Measurements from ENCODE around the gene PPP1R37.

PPP1R37 gene, protein sequence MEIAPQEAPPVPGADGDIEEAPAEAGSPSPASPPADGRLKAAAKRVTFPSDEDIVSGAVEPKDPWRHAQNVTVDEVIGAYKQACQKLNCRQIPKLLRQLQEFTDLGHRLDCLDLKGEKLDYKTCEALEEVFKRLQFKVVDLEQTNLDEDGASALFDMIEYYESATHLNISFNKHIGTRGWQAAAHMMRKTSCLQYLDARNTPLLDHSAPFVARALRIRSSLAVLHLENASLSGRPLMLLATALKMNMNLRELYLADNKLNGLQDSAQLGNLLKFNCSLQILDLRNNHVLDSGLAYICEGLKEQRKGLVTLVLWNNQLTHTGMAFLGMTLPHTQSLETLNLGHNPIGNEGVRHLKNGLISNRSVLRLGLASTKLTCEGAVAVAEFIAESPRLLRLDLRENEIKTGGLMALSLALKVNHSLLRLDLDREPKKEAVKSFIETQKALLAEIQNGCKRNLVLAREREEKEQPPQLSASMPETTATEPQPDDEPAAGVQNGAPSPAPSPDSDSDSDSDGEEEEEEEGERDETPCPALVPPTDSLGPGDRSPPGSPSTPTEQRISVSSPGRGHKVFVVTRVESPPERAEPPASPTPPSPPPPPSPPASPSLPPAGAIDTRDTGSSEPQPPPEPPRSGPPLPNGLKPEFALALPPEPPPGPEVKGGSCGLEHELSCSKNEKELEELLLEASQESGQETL

DNA sequence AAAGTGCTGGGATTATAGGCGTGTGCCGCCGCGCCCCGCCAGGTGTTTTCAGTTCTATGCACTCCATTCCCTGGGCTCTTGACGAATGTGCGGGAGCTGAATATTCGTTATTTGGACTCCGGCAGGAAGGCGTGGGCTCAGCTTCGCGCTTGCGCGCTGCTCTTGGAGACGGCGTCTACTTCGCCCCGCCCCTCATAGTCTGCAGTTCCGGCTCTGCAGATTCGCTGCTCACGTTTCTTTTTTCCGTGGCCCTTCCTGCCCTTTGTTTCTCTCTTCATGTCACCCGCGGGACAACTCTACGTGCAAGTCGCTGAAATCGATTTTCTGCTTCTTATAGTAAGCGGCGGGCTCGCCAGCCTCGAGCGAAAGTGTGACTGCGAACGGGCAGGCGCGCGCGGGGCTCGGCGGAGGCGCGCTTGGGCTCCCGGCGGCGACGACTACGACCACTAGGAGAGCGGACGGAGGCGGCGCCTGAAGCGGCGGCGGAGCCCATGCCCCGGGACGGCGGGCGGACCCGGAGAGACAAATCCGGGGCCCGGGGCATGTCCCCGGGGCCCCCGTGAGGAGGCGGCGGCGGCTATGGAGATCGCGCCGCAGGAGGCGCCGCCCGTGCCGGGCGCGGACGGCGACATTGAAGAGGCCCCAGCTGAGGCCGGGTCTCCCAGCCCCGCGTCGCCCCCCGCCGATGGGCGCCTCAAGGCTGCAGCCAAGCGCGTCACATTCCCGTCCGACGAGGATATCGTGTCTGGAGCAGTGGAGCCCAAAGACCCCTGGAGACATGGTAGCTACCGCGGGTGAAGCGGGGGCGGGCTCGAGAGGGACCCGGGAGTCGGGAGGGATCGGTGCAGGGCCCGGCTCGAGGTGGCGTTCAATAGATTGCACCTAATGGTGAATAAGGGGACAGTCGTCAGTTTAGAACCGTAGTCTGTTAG lies at the start of gene PPP1R37:
TSS of gene PPP1R37 (plus strand) at position 433 of the 932 bp plus-strand sequence. CDS start at position 580, 147 bp downstream.
- DNase-seq: peak; percentile 93

DNA sequence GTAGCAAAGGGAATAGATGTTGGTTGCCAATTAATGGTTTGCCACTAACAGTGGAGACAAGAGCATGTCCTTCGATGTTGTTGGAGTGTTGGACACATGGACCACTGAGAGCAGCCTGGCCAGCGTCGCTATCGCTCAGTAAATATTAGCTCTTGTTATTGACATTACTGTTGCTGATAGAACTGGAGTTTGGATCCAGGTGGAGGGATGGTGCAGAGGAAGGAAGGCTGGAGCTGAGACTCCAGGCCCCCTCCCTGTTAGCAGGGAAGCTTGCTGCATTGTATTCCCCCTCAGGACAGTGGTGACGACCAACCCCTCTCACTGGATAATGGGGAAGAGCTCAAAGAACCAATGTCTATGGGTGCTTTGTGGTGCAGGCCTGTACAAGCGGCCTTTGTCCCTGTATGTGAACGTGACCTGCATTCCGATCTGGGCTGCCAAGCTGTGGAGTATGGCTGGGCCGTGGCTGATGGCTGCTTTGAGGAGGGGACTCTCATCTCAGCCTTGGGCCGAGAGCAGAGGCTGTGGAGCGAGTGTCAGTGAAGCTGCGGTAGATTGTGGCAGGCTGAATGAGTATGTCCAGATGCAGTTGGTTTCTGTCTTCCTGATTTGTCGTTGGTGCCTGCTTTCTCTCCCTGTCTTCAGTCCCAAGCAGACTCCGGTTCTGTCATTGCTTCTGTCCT lies 47.2 kb upstream of the PPP1R37 start:
- DNase-seq: no peak

DNA sequence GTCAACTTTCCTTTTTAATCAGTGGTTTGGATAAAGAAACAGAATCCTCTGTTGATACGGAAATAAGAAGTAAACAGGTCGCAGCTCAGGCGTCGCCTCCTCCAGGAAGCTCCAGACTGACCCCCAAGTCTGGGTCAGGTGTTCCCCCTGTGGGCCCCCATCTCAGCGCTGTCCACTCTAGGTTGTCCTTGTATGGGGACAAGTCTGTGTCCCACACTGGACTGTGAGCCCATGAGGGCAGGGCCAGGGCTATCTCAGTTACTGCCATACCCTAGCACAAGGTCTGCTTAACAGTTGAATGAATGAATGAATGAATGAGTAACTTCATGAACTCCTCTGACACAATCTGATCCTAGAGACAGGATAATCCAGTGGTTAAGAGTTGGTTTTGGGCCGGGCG lies 46.6 kb upstream of the PPP1R37 start:
- no peak for DNase-seq

DNA sequence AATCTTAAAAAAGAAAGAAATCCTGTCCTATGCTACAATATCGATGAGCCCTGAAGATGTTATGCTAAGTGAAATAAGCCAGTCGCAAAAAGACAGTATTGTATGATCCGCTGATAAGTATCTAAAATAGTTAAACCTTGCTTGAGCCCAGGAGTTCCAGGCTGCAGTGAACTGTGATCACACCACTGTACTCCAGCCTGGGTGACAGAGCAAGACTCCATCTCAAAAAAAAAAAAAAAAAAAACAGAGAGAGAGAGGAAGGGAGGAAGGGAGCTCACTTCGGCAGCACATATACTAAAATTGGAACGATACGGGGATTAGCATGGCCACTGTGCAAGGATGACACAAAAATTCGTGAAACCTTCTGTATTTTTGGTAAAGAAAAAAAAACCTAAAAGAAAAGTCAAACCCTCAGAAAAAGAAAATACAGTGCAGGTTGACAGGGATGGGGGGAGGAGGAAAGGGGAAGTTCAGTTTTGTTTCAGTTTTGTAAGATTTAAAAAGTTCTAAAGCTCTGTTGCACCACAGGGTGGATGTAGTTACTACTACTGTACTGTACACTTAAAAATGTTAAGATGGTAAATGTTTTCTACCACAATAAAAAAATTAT lies 45.7 kb upstream of the PPP1R37 start:
- DNase-seq: no peak

DNA sequence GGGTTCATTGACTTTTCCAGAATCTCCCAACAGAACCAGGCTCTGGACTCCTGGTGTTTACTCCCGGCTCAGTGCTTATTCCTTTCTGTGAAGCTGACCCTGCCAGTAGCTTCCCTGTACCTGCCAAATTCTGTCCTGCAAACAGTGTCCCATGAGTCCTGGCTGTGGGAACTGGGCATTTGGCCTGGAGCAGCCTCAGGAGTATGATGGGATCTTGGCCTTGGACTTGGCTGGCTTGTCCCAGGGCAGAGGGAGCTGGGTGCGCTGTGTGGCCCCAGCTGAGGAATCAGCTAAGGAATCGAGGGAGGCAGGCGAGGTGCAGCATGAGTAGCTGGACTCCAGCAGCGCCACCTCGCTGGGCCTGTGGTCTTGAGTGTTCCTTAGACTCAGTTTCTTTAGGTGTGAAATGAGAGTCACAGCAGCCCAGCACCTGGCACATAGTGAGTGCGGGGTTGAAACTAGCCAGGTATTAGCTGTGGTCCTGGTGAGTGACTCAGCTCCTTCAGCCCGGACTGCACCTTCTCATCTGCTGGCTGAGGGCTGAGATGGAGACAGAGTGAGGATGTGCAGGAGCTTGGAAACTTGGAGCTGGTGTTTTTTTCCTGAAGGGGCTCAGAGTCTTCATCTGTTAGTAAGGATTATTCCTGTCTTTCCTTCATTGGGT lies 43.8 kb upstream of the PPP1R37 start:
- no peak for DNase-seq

DNA sequence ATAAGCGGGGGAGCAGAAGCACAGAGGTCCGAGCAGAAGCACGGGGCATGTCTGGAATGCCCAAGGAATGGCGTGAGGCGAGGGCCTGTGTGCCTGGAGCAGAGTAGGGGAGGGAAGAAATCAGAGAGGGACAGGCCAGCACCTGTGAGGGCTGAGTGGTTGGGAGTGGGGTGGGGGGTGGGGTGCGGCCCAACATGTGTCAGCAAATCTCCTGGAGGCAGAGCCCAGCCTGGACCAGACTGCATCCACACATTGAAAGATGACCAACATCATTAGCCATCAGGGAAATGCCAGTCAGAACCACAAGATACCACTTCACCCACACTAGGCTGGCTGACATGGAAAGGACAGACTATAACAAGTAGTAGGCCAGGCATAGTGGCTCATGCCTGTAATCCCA lies 42.9 kb upstream of the PPP1R37 start:
- no peak for DNase-seq

DNA sequence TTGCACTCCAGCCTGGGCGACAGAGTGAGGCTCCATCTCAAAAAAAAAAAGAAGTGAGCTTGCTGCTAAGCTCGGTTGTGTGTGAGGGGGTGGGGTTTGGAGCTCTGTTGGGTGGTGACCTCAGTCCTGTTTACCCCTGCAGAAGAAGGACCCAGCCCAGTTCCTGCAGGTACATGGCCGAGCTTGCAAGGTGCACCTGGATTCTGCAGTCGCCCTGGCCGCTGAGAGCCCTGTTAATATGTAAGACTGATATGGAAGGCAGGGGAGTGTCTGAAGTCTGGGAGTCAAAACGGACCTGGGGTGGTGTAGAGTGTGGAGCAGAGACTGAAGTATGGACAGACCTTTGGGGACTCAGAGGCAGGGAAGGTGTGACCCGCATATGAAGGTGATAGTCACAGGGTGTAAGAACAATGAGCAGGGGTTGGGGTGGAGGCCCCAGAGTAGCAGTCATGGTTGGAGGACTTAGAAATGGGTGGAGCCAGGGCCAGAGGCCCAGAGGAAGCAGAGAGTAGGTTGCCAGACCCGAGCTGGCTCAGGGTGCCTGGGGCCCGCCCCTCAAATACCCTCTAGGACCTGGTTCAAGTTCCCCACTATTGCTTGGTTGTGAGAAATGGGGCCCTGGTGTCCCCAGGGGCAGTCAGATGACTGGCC lies 40.9 kb upstream of the PPP1R37 start:
- DNase-seq: no peak

DNA sequence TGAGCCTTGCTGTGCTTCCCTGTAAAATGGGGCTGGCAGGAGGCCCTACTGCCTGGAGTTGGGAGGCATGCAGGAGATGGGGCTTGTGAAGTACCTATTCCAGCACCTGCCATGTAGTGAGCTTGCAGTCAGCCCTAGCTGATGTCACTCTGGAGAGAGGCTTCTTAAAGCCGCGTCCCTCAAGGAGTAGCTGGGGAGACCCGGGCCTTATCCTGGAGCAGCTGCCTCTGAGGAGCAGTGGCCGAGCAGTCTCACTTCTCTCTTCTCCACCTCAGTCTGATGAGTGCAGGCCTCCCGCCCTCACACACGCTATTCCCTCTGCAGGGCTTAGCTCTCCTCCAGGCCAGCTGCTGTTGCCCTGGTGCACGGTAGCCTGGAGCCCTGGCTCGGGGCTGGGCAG lies 36.1 kb upstream of the PPP1R37 start:
- DNase-seq: no peak

DNA sequence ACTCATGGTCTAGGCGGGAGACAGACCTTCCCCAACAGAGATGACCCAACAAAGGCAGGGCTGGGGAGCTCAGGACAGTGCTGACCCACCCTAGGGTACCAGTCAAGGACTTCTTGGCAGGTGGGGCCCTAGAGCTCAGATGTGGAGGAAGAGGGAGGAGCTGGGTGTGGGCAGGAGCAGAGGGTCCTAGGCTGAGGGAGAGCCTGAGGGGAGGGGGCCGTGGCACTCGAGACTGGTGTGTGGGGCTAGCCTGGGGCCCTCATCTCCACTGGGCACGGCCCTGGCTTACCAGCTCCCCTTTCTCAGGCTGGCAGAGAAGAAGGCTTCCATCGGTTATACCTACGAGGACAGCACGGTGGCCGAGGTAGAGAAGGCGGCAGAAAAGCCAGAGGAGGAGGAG lies 35.5 kb upstream of the PPP1R37 start:
- DNase-seq: no peak

DNA sequence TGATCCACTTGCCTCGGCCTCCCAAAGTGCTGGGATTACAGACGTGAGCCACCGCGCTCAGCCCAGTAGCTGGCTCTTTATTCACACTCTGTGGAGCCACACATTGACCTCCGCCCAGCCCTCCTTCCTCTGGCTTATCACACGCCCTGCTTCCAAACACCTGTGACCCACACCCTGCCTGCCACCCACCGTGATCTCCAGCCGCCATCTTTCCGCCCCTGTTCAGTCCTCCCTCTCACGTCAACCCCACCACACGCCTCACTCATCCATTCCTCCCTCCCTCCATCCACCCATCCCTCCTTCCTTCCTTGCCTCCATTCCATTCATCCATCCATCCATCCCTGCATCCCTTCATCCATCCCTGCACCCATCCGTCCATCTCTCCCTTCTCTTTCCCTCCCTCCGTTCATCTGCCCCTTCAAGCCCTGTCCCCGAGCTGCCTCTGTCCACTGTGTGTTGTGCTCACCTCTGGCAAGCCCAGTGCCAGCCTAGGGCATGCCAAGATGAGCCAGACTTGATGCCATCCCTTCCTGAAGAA lies 34.3 kb upstream of the PPP1R37 start:
- no peak for DNase-seq

DNA sequence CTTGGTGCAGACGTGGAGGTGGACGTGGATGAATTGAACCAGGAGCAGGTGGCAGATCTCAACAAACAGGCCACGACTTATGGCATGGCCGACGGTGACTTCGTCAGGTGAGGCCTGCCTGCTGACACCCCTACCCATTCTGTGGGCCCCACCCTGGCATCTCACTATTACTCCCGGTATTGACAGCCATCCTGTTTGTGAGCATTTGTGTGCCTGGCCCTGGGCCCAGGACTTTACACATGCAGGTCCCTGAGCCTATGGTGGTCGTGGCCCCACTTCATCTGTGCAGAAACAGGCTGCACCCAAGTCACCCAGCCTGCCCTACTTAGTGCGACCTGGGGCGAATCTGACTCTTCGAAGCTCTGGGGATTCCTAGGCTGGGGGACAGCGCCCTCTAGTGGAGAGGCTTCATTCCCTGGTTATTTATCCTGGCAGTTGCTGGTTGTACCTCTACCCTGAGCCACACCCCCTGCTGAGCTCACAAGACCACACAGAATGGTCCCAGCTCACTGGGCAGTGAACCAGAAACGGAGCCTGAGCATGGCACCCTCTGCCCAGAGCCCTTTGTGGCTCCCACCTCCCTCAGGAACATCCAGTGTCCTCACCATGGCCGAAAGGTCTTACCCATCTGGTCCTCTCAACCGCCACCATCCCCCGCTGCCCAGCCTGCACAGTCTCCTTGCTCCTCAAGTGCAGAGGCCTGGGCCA lies 33.6 kb upstream of the PPP1R37 start:
- peak; percentile 13 for DNase-seq

DNA sequence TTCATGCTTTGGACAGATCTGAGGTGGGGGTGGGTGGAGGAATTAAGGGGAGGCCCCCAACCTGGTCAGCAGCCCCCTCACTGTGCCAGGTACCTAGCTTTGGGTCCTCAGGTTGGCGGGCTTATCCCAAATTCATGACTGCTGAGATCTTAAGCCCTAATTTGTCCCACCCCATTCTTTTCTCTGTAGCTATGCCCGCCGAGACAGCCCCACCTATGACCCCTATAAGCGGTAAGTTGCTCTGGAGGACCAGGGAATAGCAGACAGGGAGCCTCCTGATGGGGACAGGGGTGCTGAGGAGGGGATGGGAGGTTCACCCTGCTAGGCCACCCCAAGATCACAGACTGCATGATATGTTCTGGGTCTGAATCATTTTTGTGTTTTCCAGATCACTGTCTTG lies 31.0 kb upstream of the PPP1R37 start:
- DNase-seq: no peak

DNA sequence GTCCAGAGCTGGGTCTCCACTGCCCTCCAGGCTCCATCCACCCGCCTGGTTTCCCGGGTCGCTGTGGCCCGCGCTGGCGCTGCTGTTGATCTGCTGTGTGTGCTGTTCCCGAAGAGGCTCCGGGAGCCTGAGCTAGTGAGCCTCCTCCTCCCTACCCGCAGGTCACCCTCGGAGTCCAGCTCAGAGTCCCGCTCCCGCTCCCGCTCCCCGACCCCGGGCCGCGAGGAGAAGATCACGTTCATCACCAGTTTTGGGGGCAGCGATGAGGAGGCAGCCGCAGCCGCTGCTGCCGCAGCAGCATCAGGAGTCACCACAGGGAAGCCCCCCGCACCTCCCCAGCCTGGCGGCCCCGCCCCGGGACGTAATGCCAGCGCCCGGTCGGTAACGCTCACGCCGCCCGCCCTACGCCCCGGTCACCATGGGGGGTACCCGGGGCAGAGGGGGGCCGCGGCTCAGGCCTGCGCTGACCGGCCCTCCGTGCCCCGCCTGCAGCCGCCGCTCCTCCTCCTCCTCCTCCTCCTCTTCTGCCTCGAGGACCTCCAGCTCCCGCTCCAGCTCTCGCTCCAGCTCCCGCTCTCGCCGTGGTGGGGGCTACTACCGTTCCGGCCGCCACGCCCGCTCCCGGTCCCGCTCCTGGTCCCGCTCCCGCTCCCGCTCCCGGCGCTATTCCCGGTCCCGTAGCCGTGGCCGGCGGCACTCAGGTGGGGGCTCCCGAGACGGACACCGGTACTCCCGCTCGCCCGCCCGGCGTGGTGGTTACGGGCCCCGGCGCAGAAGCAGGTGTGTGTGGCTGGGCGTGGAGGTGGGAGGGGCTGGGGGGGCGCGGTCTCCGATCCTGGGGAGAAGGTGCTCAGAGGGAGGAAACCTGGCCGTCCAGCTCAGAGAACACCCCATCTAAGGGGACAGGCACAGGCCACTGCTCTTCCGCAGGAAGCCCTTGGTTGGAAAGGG lies 28.9 kb upstream of the PPP1R37 start:
- no peak for DNase-seq

DNA sequence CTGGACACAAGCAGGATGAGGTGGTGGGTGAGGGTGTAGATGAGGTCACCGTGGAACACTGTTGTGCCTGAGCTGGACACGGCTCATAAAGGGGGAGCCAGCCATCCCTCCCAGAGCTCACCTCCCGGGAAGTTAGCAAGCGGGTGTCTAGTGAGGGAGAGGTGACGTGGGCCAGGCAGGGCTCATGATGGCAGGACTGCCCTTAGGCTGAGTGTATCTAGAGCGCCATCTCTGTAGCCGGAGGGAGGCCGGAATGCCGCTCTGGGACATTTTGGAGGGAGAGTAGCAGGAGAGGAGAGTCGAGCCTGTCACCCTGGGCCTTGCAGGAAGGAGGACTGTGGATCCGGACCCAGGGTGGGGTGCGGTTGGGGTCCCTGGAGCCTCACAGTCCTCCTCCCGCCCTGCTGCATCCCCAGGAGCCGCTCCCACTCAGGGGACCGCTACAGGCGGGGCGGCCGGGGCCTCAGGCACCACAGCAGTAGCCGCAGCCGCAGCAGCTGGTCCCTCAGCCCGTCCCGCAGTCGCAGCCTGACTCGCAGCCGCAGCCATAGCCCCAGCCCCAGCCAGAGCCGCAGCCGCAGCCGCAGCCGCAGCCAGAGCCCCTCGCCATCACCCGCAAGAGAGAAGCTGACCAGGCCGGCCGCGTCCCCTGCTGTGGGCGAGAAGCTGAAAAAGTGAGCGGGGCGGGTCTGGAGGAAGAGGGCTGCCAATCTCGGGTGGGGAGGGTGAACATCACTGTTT lies 25.9 kb upstream of the PPP1R37 start:
- DNase-seq: no peak

DNA sequence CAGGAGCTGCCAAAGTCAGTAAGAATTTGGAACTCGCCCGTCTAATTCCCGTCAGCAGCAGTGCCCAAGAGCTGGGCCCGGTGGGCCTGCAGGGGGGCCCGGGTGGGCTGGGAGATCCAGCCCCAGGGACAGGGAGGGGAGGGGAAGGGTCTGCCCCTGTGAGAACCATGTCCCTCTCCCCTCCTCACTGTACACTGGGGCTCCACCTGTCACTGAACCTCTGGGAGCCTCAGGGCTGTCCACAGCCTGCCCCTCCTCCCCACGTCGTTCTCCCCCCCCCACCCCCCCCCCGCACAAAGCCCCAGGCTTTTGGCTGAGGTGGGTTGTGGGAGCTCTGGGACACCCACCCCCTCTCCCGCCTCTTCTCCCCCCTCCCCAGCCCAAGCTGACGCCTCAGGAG lies 24.9 kb upstream of the PPP1R37 start:
- no peak for DNase-seq

DNA sequence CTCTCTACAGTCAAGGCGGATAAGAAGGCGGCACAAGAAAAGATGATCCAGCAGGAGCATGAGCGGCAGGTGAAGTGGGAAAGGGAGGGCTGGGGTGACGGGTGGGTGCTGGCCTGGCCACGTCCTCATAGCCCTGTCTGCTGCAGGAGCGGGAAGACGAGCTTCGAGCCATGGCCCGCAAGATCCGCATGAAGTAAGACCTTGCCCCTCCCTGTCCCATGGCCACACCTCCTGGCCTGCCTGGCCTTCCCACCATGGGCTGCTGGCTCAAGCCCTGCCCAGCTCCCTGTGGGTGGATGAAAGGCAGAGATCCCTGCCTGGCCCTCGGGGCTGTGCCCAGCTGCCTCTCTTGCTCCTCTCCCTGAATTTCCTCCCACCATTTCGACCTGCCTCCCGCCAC lies 23.9 kb upstream of the PPP1R37 start:
- DNase-seq: no peak

DNA sequence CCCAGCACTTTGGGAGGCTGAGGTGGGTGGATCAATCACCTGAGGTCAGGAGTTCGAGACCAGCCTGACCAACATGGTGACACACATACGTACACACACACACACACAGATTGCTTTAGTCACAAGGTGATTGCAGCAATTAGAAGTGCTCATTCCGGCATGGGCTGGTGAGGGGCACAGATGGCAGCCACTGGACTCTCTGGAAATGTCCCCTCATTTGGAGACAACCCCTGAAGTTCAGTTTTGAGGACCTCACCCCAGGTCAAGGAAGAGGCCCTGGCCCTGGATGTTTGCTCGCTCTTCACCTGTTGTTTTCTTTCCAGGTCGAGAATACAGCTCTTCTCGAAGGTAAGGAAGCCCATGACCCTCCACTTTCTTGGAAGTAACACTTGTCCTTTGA lies 22.8 kb upstream of the PPP1R37 start:
- no peak for DNase-seq

DNA sequence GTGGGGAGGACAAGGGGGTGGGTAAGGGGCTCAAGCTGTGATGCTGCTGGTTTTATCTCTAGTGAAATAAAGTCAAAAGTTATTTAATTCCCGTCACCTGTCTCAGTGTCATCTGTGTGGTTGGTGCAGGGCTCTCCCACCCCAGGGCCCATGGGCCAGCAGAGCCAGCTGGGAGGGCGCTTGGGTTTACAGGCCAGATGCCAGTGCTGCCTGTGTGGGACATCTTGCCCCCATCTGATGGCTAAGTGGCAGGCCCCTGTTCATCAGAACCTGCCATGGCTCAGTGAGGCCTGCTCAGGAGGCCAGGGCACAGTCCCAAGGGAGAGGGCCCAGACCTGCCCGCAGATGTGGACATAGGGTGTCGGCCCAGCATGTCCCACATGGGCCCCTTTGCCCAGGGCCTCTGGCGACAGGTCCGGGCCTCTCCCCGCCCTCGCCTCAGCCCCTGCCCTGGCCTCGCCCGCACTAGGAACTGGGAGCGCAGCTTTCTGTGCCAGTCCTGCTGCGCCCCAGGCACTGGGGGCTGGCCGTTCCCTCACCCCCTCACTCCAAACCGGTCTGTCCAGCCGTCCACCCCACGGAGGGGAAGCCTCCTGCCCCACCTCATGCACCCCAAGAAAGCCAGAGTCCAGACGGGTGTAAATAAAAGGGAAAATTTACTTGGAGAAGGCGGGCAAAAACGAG lies 22.0 kb upstream of the PPP1R37 start:
- no peak for DNase-seq

Data from NCI-H2227 treated with DMSO at 0.1 percent for 48 hours (cell line).